ENCODE data around the gene HOXD13. TPM values are rescaled to one million over a fixed set of nuclear protein-coding genes. Genes with fewer than 3 reads are reported as not detected.
A peak's percentile ranks its signal among the peaks of the same experiment; 100 is the strongest.

HOXD13 gene
- total and polyA plus RNA-seq, 2 experiments from 2014 or later: not detected

DNA sequence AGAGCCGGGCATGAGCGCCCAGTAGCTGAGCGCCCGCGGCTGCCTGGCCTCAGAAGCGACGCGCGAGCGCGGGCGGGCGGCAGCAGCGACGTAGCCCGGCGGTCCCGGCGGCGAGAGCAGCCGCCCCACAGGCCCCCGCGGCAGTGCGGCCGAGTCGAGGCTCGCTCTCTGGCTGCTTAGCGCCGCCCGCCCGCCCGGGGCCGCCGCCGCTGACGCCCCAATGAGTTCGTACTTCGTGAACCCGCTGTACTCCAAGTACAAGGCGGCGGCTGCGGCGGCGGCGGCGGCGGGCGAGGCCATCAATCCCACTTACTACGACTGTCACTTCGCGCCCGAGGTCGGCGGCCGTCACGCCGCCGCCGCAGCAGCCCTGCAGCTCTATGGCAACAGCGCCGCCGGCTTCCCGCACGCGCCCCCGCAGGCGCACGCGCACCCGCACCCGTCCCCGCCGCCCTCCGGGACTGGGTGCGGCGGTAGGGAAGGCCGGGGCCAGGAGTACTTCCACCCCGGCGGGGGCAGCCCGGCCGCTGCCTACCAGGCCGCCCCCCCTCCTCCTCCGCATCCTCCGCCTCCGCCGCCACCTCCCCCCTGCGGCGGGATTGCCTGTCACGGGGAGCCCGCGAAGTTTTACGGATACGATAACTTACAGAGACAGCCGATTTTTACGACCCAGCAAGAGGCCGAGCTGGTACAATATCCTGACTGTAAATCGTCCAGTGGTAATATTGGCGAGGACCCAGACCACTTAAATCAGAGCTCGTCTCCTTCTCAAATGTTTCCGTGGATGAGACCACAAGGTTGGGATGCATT is 37.8 kb downstream of the HOXD13 start:
- peak; percentile 67 for DNase-seq (ENCODE audit: low spot score)
- peaks cover 5% of the 10 kb centered on the region; the same call in 1 of the 3 replicates for H3K9me3 Mint-ChIP-seq
- no peak overlapping the region for H3K27ac ChIP-seq (ENCODE audit: low read depth)
- H3K27me3 ChIP-seq (ENCODE audit: insufficient read depth): peaks cover 100% of the 10 kb centered on the region
- peak overlapping the region; percentile 59; the same call in 1 of the 3 replicates for H3K4me3 Mint-ChIP-seq
- peaks cover 27% of the 10 kb centered on the region for H3K4me1 Mint-ChIP-seq
- ATAC-seq: peak; percentile 29
- H3K9me2 ChIP-seq (ENCODE audit: insufficient read depth): no peaks in the 10 kb centered on the region
- H3K79me2 ChIP-seq (replicated peaks; ENCODE audit: insufficient read depth): no peaks in the 10 kb centered on the region
- peak overlapping the region; percentile 67; the same call in 1 of the 2 replicates for H3K4me2 ChIP-seq
- H3K27ac Mint-ChIP-seq: no peak overlapping the region
- H4K20me1 ChIP-seq (replicated peaks; ENCODE audit: insufficient read depth): peaks cover 53% of the 10 kb centered on the region
- H3K27me3 Mint-ChIP-seq (ENCODE audit: insufficient read depth, low read depth, poor library complexity): peaks cover 96% of the 10 kb centered on the region
- H3K36me3 Mint-ChIP-seq (ENCODE audit: low read depth): no peaks in the 10 kb centered on the region; the same call in 2 of the 3 replicates
- H3F3A ChIP-seq (replicated peaks; ENCODE audit: low read depth): peaks cover 72% of the 10 kb centered on the region
- H2AFZ ChIP-seq: no peak overlapping the region
- H3K36me3 ChIP-seq (ENCODE audit: insufficient read depth): no peaks in the 10 kb centered on the region
- peaks cover 28% of the 10 kb centered on the region for H3K4me1 ChIP-seq (ENCODE audit: insufficient read depth)
- peak overlapping the region; percentile 47; the same call in 1 of the 2 replicates for H3K4me3 ChIP-seq
- TF ChIP-seq EZH2 (IDR thresholded peaks at IDR 0.05; ENCODE audit: low read depth, unreplicated experiment): peak; percentile 91
- TF ChIP-seq EZH2phosphoT487 (IDR thresholded peaks at IDR 0.05; ENCODE audit: unreplicated experiment): peak; percentile 95
- TF ChIP-seq ZNF114 (CRISPR knock-in tag; IDR thresholded peaks at IDR 0.05): no peak
- no peak for TF ChIP-seq STAT1 (IDR thresholded peaks at IDR 0.05; ENCODE audit: unreplicated experiment)

DNA sequence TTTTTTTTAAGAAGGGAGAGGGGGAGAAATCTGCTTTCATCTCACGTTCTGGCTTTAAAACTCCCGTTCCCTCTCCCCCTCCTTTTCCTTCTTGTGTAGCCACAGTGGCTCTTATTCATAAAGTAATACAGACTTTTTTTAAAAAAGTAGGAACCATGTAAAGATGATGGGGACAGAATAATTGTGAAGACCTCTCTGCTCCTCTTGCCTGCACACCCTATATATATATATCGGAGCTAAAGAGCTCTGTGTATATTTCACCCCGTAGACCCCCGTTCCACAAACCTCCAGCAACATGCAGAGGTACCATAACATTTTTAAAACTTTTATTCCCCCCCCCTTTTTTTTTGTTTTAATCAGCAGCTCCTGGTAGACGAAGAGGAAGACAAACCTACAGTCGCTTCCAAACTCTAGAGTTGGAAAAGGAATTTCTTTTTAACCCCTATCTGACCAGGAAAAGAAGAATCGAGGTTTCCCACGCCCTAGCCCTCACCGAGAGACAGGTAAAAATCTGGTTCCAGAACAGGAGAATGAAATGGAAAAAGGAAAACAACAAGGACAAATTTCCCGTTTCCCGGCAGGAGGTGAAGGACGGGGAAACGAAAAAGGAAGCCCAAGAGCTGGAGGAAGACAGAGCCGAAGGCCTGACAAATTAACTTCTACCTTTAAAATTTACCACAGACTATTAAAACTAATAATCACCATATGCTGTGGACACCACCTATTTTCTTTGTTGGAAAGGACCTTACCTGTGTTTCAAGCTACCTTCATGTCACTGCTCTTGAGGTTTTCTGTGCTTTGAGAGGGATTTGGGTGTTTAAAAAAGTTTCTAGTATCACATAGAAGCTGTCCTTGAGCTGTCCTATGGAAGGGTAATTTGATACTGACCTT is 38.7 kb downstream of the HOXD13 start:
- H3K4me3 Mint-ChIP-seq: peak overlapping the region; percentile 59; the same call in 1 of the 3 replicates
- no peak overlapping the region for H3K27ac Mint-ChIP-seq
- DNase-seq (ENCODE audit: low spot score) (no peak), ATAC-seq (no peak)
- peaks cover 33% of the 10 kb centered on the region for H3K4me1 Mint-ChIP-seq
- Histone ChIP-seq H3F3A (replicated peaks; ENCODE audit: low read depth) (peaks cover 65% of the 10 kb centered on the region), H3K4me2 (peak overlapping the region; percentile 67; the same call in 1 of the 2 replicates), H4K20me1 (replicated peaks; ENCODE audit: insufficient read depth) (peaks cover 56% of the 10 kb centered on the region), H2AFZ (no peak overlapping the region), H3K27me3 (ENCODE audit: insufficient read depth) (peaks cover 100% of the 10 kb centered on the region), H3K36me3 (ENCODE audit: insufficient read depth) (no peaks in the 10 kb centered on the region), H3K4me1 (ENCODE audit: insufficient read depth) (peaks cover 36% of the 10 kb centered on the region), H3K4me3 (peak overlapping the region; percentile 47; the same call in 1 of the 2 replicates), H3K27ac (ENCODE audit: low read depth) (no peak overlapping the region), H3K9me2 (ENCODE audit: insufficient read depth) (no peaks in the 10 kb centered on the region), H3K79me2 (replicated peaks; ENCODE audit: insufficient read depth) (no peaks in the 10 kb centered on the region)
- H3K9me3 Mint-ChIP-seq: peaks cover 5% of the 10 kb centered on the region; the same call in 1 of the 3 replicates
- H3K36me3 Mint-ChIP-seq (ENCODE audit: low read depth): no peaks in the 10 kb centered on the region; the same call in 2 of the 3 replicates
- H3K27me3 Mint-ChIP-seq (ENCODE audit: insufficient read depth, low read depth, poor library complexity): peaks cover 96% of the 10 kb centered on the region
- TF ChIP-seq EZH2 (IDR thresholded peaks at IDR 0.05; ENCODE audit: low read depth, unreplicated experiment) (peak; percentile 73), STAT1 (IDR thresholded peaks at IDR 0.05; ENCODE audit: unreplicated experiment) (no peak)
- TF ChIP-seq, protein P1, sequence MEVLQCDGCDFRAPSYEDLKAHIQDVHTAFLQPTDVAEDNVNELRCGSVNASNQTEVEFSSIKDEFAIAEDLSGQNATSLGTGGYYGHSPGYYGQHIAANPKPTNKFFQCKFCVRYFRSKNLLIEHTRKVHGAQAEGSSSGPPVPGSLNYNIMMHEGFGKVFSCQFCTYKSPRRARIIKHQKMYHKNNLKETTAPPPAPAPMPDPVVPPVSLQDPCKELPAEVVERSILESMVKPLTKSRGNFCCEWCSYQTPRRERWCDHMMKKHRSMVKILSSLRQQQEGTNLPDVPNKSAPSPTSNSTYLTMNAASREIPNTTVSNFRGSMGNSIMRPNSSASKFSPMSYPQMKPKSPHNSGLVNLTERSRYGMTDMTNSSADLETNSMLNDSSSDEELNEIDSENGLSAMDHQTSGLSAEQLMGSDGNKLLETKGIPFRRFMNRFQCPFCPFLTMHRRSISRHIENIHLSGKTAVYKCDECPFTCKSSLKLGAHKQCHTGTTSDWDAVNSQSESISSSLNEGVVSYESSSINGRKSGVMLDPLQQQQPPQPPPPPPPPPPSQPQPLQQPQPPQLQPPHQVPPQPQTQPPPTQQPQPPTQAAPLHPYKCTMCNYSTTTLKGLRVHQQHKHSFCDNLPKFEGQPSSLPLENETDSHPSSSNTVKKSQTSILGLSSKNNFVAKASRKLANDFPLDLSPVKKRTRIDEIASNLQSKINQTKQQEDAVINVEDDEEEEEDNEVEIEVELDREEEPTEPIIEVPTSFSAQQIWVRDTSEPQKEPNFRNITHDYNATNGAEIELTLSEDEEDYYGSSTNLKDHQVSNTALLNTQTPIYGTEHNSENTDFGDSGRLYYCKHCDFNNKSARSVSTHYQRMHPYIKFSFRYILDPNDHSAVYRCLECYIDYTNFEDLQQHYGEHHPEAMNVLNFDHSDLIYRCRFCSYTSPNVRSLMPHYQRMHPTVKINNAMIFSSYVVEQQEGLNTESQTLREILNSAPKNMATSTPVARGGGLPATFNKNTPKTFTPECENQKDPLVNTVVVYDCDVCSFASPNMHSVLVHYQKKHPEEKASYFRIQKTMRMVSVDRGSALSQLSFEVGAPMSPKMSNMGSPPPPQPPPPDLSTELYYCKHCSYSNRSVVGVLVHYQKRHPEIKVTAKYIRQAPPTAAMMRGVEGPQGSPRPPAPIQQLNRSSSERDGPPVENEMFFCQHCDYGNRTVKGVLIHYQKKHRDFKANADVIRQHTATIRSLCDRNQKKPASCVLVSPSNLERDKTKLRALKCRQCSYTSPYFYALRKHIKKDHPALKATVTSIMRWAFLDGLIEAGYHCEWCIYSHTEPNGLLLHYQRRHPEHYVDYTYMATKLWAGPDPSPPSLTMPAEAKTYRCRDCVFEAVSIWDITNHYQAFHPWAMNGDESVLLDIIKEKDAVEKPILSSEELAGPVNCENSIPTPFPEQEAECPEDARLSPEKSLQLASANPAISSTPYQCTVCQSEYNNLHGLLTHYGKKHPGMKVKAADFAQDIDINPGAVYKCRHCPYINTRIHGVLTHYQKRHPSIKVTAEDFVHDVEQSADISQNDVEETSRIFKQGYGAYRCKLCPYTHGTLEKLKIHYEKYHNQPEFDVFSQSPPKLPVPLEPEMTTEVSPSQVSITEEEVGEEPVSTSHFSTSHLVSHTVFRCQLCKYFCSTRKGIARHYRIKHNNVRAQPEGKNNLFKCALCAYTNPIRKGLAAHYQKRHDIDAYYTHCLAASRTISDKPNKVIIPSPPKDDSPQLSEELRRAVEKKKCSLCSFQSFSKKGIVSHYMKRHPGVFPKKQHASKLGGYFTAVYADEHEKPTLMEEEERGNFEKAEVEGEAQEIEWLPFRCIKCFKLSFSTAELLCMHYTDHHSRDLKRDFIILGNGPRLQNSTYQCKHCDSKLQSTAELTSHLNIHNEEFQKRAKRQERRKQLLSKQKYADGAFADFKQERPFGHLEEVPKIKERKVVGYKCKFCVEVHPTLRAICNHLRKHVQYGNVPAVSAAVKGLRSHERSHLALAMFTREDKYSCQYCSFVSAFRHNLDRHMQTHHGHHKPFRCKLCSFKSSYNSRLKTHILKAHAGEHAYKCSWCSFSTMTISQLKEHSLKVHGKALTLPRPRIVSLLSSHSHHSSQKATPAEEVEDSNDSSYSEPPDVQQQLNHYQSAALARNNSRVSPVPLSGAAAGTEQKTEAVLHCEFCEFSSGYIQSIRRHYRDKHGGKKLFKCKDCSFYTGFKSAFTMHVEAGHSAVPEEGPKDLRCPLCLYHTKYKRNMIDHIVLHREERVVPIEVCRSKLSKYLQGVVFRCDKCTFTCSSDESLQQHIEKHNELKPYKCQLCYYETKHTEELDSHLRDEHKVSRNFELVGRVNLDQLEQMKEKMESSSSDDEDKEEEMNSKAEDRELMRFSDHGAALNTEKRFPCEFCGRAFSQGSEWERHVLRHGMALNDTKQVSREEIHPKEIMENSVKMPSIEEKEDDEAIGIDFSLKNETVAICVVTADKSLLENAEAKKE (CRISPR knock-in tag; IDR thresholded peaks at IDR 0.05): no peak
